Left renal pelvis (tissue), 4 donors: ENCODE results near the gene CACNB4. TPM values are rescaled to one million over a fixed set of nuclear protein-coding genes. Genes with fewer than 3 reads are reported as not detected.
"Not testable (repeated sequence)": the region's sequence is repeated elsewhere in the genome, so short reads cannot be mapped to it uniquely, and the experiment has no call there.

Source experiments
- DNase-seq, 4 donors: peaks; one replicate each; pipeline ENCODE4 v3.0.0-alpha.2; 2013; ENCODE audit warnings: low read depth in 4 of 4, low spot score in 3 of 4
- polyA plus RNA-seq, 4 donors: library from polyadenylated mRNA; unstranded; fragments of 120-200 nt; gene quantifications; one replicate each; pipeline ENCODE4 v1.2.1, GENCODE V29; 2013; ENCODE audit not compliant: insufficient read length in 4 of 4

CACNB4 gene
- 10 to 100 TPM in 3 of 4 donors, 1 to 10 TPM in 1; 3.1 to 12.9 (median 11.7) TPM for polyA plus RNA-seq

- DNase-seq, result peak in 2 of 4 donors; percentile 14 to 22
These were observed at the start of gene CACNB4 for GRCh38 chr2:152098496-152099366. Gene CACNB4, minus strand, starts transcription at chr2:152099044.

- DNase-seq, result no peak
These were observed 35.8 kb upstream of the CACNB4 start for GRCh38 chr2:152134488-152135280.

GRCh38 chr2:152132306-152132705 is 33.5 kb upstream of the CACNB4 start:
- DNase-seq, result no peak

- no peak for DNase-seq
These were observed 28.8 kb upstream of the CACNB4 start for GRCh38 chr2:152127628-152128027.

GRCh38 chr2:152126664-152127063 is 27.8 kb upstream of the CACNB4 start:
- DNase-seq, result no peak

- no peak for DNase-seq
These were observed 23.3 kb upstream of the CACNB4 start for GRCh38 chr2:152122161-152122560.

GRCh38 chr2:152120430-152120829 is 21.6 kb upstream of the CACNB4 start:
- DNase-seq, result no peak

- no peak for DNase-seq
These were observed 17.1 kb upstream of the CACNB4 start for GRCh38 chr2:152115952-152116351.

GRCh38 chr2:152114366-152114765 is 15.5 kb upstream of the CACNB4 start:
- DNase-seq, result no peak

GRCh38 chr2:152107140-152107539 is 8.3 kb upstream of the CACNB4 start:
- DNase-seq, result not testable (repeated sequence)

- no peak for DNase-seq
These were observed 7.6 kb upstream of the CACNB4 start for GRCh38 chr2:152106464-152106863.

GRCh38 chr2:152103271-152103670 is 4.4 kb upstream of the CACNB4 start:
- no peak for DNase-seq

- DNase-seq, result no peak
These were observed 2.1 kb upstream of the CACNB4 start for GRCh38 chr2:152100961-152101360.

- DNase-seq, result peak in 1 of 4 donors; percentile 12
These were observed 665 bp upstream of the CACNB4 start for GRCh38 chr2:152099367-152100050.

- peak in 3 of 4 donors; percentile 3 to 27 (median 15) for DNase-seq
These were observed 896 bp downstream of the CACNB4 start for GRCh38 chr2:152097801-152098495.

- peak in 2 of 4 donors; percentile 8 to 9 for DNase-seq
These were observed 1.5 kb downstream of the CACNB4 start for GRCh38 chr2:152097290-152097800.

- DNase-seq, result no peak
These were observed 3.7 kb downstream of the CACNB4 start for GRCh38 chr2:152095146-152095545.

- DNase-seq, result no peak
These were observed 4.8 kb downstream of the CACNB4 start for GRCh38 chr2:152094014-152094413.

GRCh38 chr2:152093464-152093863 is 5.4 kb downstream of the CACNB4 start:
- no peak for DNase-seq

GRCh38 chr2:152092095-152092494 is 6.7 kb downstream of the CACNB4 start:
- no peak for DNase-seq
